ENCODE results near the gene RBM24. TPM values are rescaled to one million over a fixed set of nuclear protein-coding genes. Genes with fewer than 3 reads are reported as not detected.

Gene RBM24
- total and polyA plus RNA-seq, 9 of the 15 experiments (the other 6 are each of a cell fraction or from before 2014, with no cell fraction given): not detected

DNA sequence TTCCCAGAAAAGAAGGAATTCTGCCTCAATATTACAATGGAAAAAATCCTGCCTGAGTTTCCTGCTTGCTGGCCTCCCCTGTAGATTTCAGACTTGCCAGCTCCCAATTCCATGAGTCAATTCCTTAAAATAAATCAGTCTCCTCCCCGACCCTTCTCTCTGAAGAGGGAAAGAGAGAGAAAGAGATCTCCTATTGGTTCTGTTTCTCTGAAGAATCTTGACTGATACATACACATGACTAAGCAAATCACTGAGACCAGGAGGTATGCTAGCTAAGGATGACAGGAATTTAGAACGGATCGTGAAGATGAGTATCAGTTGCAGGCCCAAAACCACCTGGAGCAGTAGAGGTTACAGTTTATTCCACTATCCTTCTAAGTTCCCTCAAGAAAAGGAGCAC, 11.3 kb upstream of the RBM24 start:
- Histone ChIP-seq H3K79me2 (ENCODE audit: control insufficient read depth, insufficient read depth, low read length) (no peaks in the 10 kb centered on the region), H3K9me3 (replicated peaks; ENCODE audit: control insufficient read depth, insufficient read depth, low read depth, low read length) (no peaks in the 10 kb centered on the region), H4K20me1 (replicated peaks; ENCODE audit: control insufficient read depth, insufficient read depth, low read length) (no peaks in the 10 kb centered on the region), H3K4me3 (no peak overlapping the region), H2AFZ (ENCODE audit: low read depth, low read length) (no peak overlapping the region), H3K4me2 (ENCODE audit: insufficient read depth, low read length) (no peak overlapping the region), H3K27me3 (ENCODE audit: control insufficient read depth in 2 of 2, insufficient read depth in 2 of 2, low read length in 2 of 2) (no peaks in the 10 kb centered on the region; a peak in 1 of 5 replicates), H3K9me1 (ENCODE audit: control insufficient read depth, insufficient read depth, low read length) (no peaks in the 10 kb centered on the region), H3K4me1 (replicated peaks in 1 of 2; ENCODE audit: control insufficient read depth in 2 of 2, insufficient read depth in 2 of 2, low read length in 2 of 2) (peaks cover 0 to 2% of the 10 kb centered on the region in 2 experiments; a peak in 1 of 5 replicates), H3K27ac (ENCODE audit: extremely low read depth, low read depth, low read length) (no peak overlapping the region), H3K9ac (ENCODE audit: insufficient read depth in 1 of 2, low read depth in 2 of 2, low read length in 2 of 2) (no peak overlapping the region), H3K36me3 (ENCODE audit: control insufficient read depth, insufficient read depth, low read length) (no peaks in the 10 kb centered on the region)
- in situ Hi-C loops (cut with MboI): no loop called here
- FAIRE-seq (no peak), ATAC-seq (no peak), DNase-seq (ENCODE audit: extremely low read depth in 1 of 4, low spot score in 3 of 4) (no peak)
- ChIA-PET POLR2A (interaction anchor here (0.6 kb wide), 1 partner anchor 111 kb away, joined by 3 read pairs; no protein-coding TSS in a partner anchor), CTCF (ENCODE audit: low intra/inter-chr PET ratio) (no interaction called here)
- no peak for TF ChIP-seq ZNF436 (CRISPR knock-in tag; IDR thresholded peaks at IDR 0.05)
- no peak for TF ChIP-seq ADNP (tag; IDR thresholded peaks at IDR 0.05)
- TF ChIP-seq, protein P1, sequence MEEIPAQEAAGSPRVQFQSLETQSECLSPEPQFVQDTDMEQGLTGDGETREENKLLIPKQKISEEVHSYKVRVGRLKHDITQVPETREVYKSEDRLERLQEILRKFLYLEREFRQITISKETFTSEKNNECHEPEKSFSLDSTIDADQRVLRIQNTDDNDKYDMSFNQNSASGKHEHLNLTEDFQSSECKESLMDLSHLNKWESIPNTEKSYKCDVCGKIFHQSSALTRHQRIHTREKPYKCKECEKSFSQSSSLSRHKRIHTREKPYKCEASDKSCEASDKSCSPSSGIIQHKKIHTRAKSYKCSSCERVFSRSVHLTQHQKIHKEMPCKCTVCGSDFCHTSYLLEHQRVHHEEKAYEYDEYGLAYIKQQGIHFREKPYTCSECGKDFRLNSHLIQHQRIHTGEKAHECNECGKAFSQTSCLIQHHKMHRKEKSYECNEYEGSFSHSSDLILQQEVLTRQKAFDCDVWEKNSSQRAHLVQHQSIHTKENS (CRISPR knock-in tag; IDR thresholded peaks at IDR 0.05): no peak
- no peak for TF ChIP-seq TBL1XR1 (IDR thresholded peaks at IDR 0.05; ENCODE audit: low read length in 2 of 2)
- intact Hi-C loops (cut with micrococcal nuclease): loop anchor here (10.0 kb wide), 1 partner anchor 315 kb away; no protein-coding TSS in a partner anchor
- WGBS (ENCODE audit: insufficient coverage, low coverage, missing lambda C conversion rate): 0% methylated on average over 3 of the region's 3 CpGs
- BruUV-seq (replicated peaks): no TSS peak

DNA sequence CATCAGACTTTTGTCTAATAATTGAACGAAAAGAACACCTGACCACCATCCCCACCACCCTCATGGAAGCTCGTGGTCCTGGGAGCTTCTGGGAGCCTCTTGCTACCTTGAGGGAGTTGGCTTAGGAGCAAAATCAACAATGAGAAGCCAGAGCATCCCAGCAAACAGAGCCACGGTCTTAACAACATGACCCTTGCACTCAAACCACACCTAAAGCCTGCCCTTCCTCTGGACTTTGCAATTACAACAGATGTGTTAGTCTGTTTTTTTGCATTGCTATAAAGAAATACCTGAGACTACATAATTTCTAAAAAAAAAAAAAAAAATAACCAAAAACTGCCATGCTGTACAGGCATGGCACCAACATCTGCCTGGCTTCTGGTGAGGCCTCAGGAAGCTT, 9.5 kb upstream of the RBM24 start:
- DNase-seq (ENCODE audit: extremely low read depth in 1 of 4, low spot score in 3 of 4) (no peak), FAIRE-seq (no peak), ATAC-seq (no peak)
- Histone ChIP-seq H4K20me1 (replicated peaks; ENCODE audit: control insufficient read depth, insufficient read depth, low read length) (no peaks in the 10 kb centered on the region), H3K27me3 (ENCODE audit: control insufficient read depth in 2 of 2, insufficient read depth in 2 of 2, low read length in 2 of 2) (no peaks in the 10 kb centered on the region), H3K9ac (ENCODE audit: insufficient read depth in 1 of 2, low read depth in 2 of 2, low read length in 2 of 2) (no peak overlapping the region), H3K9me3 (replicated peaks; ENCODE audit: control insufficient read depth, insufficient read depth, low read depth, low read length) (no peaks in the 10 kb centered on the region), H2AFZ (ENCODE audit: low read depth, low read length) (no peak overlapping the region), H3K27ac (ENCODE audit: extremely low read depth, low read depth, low read length) (no peak overlapping the region), H3K4me1 (replicated peaks in 1 of 2; ENCODE audit: control insufficient read depth in 2 of 2, insufficient read depth in 2 of 2, low read length in 2 of 2) (no peaks in the 10 kb centered on the region), H3K4me3 (no peak overlapping the region), H3K36me3 (ENCODE audit: control insufficient read depth, insufficient read depth, low read length) (no peaks in the 10 kb centered on the region), H3K79me2 (ENCODE audit: control insufficient read depth, insufficient read depth, low read length) (no peaks in the 10 kb centered on the region), H3K9me1 (ENCODE audit: control insufficient read depth, insufficient read depth, low read length) (no peaks in the 10 kb centered on the region), H3K4me2 (ENCODE audit: insufficient read depth, low read length) (no peak overlapping the region)
- ChIA-PET POLR2A (interaction anchor here (0.6 kb wide), 1 partner anchor 90 kb away, joined by 3 read pairs; no protein-coding TSS in a partner anchor), CTCF (ENCODE audit: low intra/inter-chr PET ratio) (no interaction called here)
- 0% methylated on average over 3 of the region's 3 CpGs for WGBS (ENCODE audit: insufficient coverage, low coverage, missing lambda C conversion rate)
- no TSS peak for BruUV-seq (replicated peaks)
- intact Hi-C loops (cut with micrococcal nuclease): loop anchor here (10.0 kb wide), 1 partner anchor 313 kb away; no protein-coding TSS in a partner anchor
- TF ChIP-seq, protein P2, sequence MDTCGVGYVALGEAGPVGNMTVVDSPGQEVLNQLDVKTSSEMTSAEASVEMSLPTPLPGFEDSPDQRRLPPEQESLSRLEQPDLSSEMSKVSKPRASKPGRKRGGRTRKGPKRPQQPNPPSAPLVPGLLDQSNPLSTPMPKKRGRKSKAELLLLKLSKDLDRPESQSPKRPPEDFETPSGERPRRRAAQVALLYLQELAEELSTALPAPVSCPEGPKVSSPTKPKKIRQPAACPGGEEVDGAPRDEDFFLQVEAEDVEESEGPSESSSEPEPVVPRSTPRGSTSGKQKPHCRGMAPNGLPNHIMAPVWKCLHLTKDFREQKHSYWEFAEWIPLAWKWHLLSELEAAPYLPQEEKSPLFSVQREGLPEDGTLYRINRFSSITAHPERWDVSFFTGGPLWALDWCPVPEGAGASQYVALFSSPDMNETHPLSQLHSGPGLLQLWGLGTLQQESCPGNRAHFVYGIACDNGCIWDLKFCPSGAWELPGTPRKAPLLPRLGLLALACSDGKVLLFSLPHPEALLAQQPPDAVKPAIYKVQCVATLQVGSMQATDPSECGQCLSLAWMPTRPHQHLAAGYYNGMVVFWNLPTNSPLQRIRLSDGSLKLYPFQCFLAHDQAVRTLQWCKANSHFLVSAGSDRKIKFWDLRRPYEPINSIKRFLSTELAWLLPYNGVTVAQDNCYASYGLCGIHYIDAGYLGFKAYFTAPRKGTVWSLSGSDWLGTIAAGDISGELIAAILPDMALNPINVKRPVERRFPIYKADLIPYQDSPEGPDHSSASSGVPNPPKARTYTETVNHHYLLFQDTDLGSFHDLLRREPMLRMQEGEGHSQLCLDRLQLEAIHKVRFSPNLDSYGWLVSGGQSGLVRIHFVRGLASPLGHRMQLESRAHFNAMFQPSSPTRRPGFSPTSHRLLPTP (IDR thresholded peaks at IDR 0.05; ENCODE audit: borderline replicate concordance, extremely low read depth, insufficient read length): no peak
- no peak for TF ChIP-seq PHB (CRISPR knock-in tag; IDR thresholded peaks at IDR 0.05)
- no peak for TF ChIP-seq CBX5 (IDR thresholded peaks at IDR 0.05; ENCODE audit: borderline replicate concordance, low read depth)
- TF ChIP-seq ZNF583 (CRISPR knock-in tag; IDR thresholded peaks at IDR 0.05): no peak
- TF ChIP-seq NR4A1 (CRISPR knock-in tag; IDR thresholded peaks at IDR 0.05): no peak
- no peak for TF ChIP-seq NR4A1 (tag; IDR thresholded peaks at IDR 0.05)
- TF ChIP-seq ZNF707 (CRISPR knock-in tag; conservative IDR thresholded peaks at IDR 0.05): no peak
- no peak for TF ChIP-seq ZNF24 (IDR thresholded peaks at IDR 0.05)
- TF ChIP-seq DACH1 (IDR thresholded peaks at IDR 0.05; ENCODE audit: partially characterized antibody): no peak
- TF ChIP-seq RBM25 (IDR thresholded peaks at IDR 0.05; ENCODE audit: low read depth, low read length, severe bottlenecking): no peak
- in situ Hi-C loops (cut with MboI): no loop called here
